Islet precursor cell (in vitro differentiated cells): ENCODE measurements around the gene TNK2.
"Not testable (repeated sequence)": the region's sequence is repeated elsewhere in the genome, so short reads cannot be mapped to it uniquely, and the experiment has no call there.

Source experiments
- DNase-seq: peaks from one replicate; pipeline ENCODE4 v3.0.0-alpha.2; 2018

Gene TNK2

GRCh38 chr3:195867631-195868335 is 40.6 kb downstream of the TNK2 start:
- no peak for DNase-seq

- DNase-seq, result no peak
These were observed 41.5 kb downstream of the TNK2 start for GRCh38 chr3:195866686-195867511.

DNA sequence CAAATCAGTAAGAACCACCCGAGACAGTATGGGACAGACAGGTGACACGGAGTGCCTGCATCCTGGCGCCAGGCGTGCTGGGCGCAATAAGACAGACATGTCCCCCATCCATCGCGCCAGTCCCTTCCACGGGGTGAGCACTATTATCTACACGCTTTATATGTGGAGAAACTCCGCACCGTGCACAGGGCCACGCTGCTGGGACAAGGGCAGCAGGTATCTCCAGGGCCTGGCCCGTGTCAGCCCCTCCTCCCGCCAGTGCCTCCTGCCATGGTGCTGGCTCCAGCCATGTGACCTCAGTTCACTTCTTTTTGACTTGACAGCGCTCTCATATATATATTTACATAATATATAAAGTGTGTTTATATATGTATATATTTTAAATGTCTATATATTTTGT is 42.6 kb downstream of the TNK2 start:
- no peak for DNase-seq

DNA sequence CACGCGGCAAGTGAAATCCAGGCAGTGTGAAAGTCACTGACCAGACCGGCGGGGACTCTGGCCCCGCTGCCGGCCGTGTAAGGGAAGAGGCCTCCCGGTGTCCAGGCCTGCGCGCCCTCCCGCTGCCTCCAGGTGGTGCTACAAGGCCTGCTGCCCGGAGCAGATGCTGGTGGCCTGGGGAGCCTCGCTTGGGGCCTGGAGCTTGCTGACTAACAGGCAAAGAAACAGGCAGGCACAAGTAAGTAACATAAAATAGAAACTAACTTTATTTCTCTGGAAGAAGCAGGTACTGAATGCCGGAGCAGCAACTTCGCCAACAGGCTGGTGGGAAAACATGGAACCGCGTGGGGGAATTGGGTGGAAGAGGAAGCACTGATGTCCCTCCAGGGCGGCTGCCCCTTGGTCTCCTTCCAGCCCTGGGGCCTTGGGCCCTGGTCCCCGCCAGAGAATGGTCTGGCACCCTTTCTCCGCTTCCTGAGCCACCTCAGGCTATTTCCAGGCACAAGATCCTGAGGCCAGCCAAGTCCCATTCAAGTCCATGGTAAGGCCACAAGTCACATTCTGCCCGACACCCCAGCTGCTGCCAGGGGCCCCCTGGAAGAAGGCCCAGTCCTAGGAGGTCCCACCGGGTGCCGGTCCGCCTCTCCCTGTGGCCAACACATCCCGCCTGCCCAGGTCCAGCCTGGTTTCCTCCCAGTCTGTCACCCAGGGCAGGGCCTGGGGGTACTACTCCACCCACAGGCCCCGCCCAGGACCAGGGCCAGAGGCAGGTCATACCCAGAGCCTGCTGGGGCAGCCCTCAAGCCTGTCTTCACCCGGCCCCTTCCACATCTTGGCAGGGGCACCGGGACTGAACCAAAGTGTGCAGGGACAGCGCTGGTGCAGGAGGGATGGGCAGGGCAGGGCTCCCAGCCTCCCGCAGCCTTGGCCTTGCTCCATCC is 45.0 kb downstream of the TNK2 start:
- peak; percentile 96 for DNase-seq

- DNase-seq, result not testable (repeated sequence)
These were observed 46.0 kb downstream of the TNK2 start for GRCh38 chr3:195862318-195862717.

DNA sequence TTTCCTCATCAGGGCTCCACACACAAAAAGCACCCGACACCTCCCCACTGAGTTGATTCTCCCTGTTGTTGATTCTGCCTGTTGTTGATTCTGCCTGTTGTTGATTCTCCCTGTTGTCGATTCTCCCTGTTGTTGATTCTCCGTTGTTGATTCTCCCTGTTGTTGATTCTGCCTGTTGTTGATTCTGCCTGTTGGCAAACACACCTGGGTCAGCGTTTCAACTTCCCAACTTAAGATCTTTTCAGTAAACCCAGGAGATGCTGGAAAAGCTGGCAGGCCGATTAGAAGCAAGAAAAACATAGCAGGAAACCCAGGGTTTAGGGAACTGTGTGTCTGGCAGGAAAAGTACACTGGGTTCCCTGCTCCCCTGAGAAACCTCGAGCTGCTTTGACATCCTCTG is 47.9 kb downstream of the TNK2 start:
- DNase-seq, result no peak

GRCh38 chr3:195859846-195860411 is 48.4 kb downstream of the TNK2 start:
- no peak for DNase-seq

DNA sequence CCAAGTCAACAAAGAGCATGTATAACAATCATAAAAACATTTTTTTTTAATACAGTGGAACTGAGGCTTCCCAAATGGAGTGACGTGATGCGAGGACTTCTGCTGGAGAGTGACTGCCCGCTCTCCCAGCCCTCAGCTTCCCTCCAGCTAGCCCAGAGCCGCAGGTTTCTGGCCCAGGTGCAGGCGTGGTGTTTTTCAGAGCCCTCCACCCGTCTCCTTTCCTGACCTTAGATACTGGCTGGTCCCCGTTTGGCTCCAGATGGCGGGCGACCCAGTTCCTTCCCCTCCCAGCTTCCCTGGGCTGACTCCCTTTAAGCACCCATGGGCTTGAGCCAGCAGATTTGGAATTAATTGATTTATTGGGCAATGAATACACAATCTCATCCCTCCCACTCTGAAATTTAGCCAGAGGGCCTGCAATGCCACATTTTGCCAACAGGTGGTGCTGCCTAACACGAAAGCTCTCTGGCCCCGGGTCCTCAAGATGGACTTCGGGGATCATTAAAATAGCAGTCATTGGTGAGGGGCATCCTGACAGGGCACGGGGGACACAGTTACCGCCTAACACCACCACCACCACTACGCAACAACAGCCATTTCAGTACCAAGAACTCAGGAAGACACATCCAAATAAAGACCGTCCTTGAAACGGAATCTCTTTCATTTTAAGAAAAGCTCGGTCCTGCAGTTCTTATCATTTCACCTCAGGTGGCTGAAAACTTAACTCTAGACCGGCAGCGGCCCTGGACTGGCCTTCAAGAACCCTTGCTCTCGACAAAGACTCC is 49.1 kb downstream of the TNK2 start:
- no peak for DNase-seq

DNA sequence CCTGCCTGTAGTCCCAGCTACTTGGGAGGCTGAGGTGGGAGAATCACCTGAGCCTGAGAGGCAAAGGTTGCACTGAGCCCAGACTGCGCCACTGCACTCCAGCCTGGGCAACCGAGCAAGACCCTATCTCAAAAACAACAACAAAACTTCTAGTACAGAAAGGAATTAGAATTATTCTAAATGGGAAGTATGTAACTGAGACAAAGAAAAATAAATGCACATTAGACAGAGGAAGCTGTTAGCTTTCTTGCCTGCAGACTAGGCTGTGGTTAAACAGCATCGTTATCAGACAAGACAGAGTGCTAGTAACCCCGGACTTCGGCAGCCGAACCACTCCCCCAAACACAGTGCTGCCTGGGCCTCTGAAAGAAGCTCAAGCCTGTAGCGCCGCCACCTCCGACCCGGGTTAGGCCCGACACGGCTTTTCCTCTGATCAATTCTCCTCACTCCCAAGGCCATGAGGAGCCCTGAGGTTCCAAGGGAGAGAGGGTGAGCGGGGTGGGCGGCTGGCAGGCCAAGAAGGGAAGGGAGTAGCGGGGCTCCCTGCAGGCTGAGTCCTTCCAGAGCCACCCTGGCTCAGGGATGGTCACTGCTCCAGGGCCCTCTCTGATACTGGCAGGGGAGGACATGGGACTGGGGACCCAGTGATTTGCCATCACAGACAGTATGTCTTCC is 51.8 kb downstream of the TNK2 start:
- no peak for DNase-seq

GRCh38 chr3:195855471-195856409 is 52.6 kb downstream of the TNK2 start:
- no peak for DNase-seq

- DNase-seq, result peak; percentile 50
These were observed 53.6 kb downstream of the TNK2 start for GRCh38 chr3:195854628-195855294.

- peak; percentile 52 for DNase-seq
These were observed 54.4 kb downstream of the TNK2 start for GRCh38 chr3:195853996-195854395.

DNA sequence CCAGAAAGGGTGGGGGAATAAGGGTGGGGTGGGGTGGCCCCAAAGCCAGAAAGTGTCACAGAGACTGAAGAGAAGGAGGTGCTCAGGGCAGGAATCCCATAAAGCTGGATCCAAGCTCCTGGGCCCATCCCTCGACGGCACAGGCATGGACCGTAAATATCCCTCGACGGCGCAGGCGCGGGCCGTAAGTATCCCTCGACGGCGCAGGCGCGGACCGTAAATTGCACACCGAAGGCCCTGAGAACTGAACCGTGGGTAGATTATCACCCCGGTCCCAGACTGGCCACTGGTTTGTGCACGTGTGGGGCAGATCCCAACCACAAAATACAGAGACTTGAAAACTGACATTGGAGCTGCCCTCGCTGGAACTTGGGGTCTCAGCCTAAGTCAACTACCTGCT is 55.3 kb downstream of the TNK2 start:
- DNase-seq, result peak; percentile 36

- DNase-seq, result peak; percentile 93
These were observed 57.4 kb downstream of the TNK2 start for GRCh38 chr3:195850857-195851543.

- peak; percentile 43 for DNase-seq
These were observed 58.9 kb downstream of the TNK2 start for GRCh38 chr3:195849322-195850074.

DNA sequence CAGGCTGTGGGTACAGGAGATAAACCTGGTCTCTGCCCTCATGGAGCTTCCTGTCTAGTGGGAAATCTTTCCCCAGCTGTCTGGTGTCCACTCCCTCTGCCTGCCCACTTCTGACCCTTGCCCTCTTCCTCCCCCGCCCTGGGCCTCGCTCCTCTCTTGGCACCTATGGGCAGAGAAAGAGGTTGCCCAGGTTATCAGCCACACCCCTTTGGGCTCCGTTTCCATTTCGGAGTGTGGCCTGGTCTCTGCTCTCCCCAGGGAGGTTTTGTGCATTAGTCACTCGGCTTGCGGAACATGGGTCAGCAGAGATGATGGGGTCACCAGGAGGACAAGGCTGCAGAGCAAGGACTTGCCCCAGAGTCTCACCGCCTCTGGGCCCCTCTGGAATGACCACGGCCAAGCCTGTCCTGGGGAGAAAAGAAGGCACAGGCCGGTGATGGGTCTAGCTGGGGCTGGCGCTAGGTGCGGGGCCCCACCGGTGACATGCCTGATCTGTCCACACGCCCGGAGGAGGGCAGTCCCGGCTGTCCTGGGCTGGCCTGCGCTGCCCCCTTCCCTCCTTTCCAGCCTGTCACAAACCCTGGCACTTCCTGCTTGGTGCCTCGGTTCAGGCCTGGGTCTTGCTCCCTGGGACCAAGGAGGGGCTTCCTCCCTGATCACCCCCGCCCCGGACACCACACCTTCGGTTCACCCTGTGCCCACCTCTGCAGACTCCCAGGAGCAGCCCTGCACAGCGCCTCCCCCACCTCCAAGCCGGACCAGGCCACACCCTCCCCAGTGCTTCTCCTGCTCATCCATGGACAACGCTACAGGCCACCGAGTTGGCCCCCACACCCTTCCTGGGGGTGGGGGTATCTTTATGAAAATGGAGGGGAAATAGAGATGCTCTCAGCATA is 61.0 kb downstream of the TNK2 start:
- peak; percentile 49 for DNase-seq

- DNase-seq, result no peak
These were observed 62.9 kb downstream of the TNK2 start for GRCh38 chr3:195845483-195845882.
